ENCODE data around the gene CNTNAP2. TPM values are rescaled to one million over a fixed set of nuclear protein-coding genes. Genes with fewer than 3 reads are reported as not detected.

The CNTNAP2 gene
- total and polyA plus RNA-seq, 3 donors from 2014 or later: 4.3 to 6.1 (median 4.4) TPM

GRCh38 chr7:146405737-146406136 is 289.1 kb downstream of the CNTNAP2 start:
- Histone ChIP-seq H3K4me3 (no peak overlapping the region), H3K36me3 (ENCODE audit: low read depth, missing control alignments) (no peaks in the 10 kb centered on the region), H3K9me3 (no peaks in the 10 kb centered on the region), H3K27ac (no peak overlapping the region), H3K27me3 (no peaks in the 10 kb centered on the region), H3K4me1 (no peaks in the 10 kb centered on the region)
- 69 to 82% methylated on average over 1 of the region's 1 CpG for WGBS, 2 donors
- TF ChIP-seq POLR2A (IDR thresholded peaks at IDR 0.05) (no peak), CTCF (IDR thresholded peaks at IDR 0.05) (no peak)
- DNase-seq: no peak
- intact Hi-C loops (cut with DNase I; ENCODE audit: low total_unique reads): no loop called here

GRCh38 chr7:146411975-146412374 is 295.4 kb downstream of the CNTNAP2 start:
- Histone ChIP-seq H3K4me3 (no peak overlapping the region), H3K9me3 (no peaks in the 10 kb centered on the region), H3K4me1 (no peaks in the 10 kb centered on the region), H3K36me3 (ENCODE audit: low read depth, missing control alignments) (no peaks in the 10 kb centered on the region), H3K27ac (no peak overlapping the region), H3K27me3 (no peaks in the 10 kb centered on the region)
- no peak for DNase-seq
- no peak for TF ChIP-seq POLR2A (IDR thresholded peaks at IDR 0.05)
- TF ChIP-seq CTCF (IDR thresholded peaks at IDR 0.05): no peak
- intact Hi-C loops (cut with DNase I; ENCODE audit: low total_unique reads): no loop called here
- WGBS, 2 donors: 59 to 77% methylated on average over 4 to 7 of the region's 7 CpGs

DNA sequence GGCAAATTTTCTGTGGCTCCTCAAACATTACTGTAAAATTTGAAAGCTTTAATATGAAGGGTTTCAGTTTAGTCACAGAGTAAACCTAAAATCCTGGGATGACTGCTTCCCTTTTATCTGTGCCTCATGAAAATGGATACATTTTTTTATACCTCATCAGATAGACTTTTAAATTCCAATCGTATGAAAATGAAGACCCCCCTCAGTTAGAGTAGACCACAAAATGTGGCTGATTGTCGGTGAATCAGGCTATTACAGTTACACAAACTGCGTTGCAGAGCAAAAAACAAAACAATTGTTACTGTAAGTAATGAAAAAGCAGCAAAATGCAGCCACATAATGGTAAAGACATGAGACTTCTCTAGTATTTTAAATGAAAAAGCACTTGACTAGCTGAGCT is 296.2 kb downstream of the CNTNAP2 start:
- Histone ChIP-seq H3K9me3 (no peaks in the 10 kb centered on the region), H3K27me3 (no peaks in the 10 kb centered on the region), H3K4me3 (no peak overlapping the region), H3K36me3 (ENCODE audit: low read depth, missing control alignments) (no peaks in the 10 kb centered on the region), H3K4me1 (no peaks in the 10 kb centered on the region), H3K27ac (no peak overlapping the region)
- intact Hi-C loops (cut with DNase I; ENCODE audit: low total_unique reads): no loop called here
- DNase-seq: no peak
- 69 to 73% methylated on average over 3 of the region's 3 CpGs for WGBS, 2 donors
- TF ChIP-seq POLR2A (IDR thresholded peaks at IDR 0.05): no peak
- TF ChIP-seq CTCF (IDR thresholded peaks at IDR 0.05): no peak

GRCh38 chr7:146414373-146414772 is 297.8 kb downstream of the CNTNAP2 start:
- no peak for TF ChIP-seq POLR2A (IDR thresholded peaks at IDR 0.05)
- TF ChIP-seq CTCF (IDR thresholded peaks at IDR 0.05): no peak
- no peaks in the 10 kb centered on the region for H3K9me3 ChIP-seq
- H3K36me3 ChIP-seq (ENCODE audit: low read depth, missing control alignments): no peaks in the 10 kb centered on the region
- WGBS, 2 donors: 67% methylated on average over 2 of the region's 2 CpGs
- intact Hi-C loops (cut with DNase I; ENCODE audit: low total_unique reads): no loop called here
- no peak overlapping the region for H3K27ac ChIP-seq
- no peak overlapping the region for H3K4me3 ChIP-seq
- no peaks in the 10 kb centered on the region for H3K27me3 ChIP-seq
- DNase-seq: no peak
- H3K4me1 ChIP-seq: no peaks in the 10 kb centered on the region

DNA sequence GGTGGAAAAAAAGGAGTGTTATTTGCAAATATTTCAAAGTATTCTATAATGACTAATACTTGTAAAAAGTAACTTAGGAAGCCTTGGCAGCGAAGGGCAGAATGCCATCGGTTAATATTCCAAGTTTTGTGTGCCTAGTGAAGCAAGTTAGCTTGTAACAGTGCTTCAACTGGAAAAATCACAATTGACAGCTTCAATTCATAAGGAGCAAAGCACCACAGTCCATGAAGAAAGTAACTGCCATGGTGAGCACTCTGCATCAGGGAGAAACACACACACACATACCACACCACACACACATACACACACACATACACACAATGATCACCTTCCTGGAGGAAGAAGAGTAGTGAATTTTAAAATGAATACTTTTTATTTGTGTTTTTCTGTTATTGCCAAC is 298.3 kb downstream of the CNTNAP2 start:
- Histone ChIP-seq H3K27me3 (no peaks in the 10 kb centered on the region), H3K4me1 (no peaks in the 10 kb centered on the region), H3K4me3 (no peak overlapping the region), H3K36me3 (ENCODE audit: low read depth, missing control alignments) (no peaks in the 10 kb centered on the region), H3K9me3 (no peaks in the 10 kb centered on the region), H3K27ac (no peak overlapping the region)
- intact Hi-C loops (cut with DNase I; ENCODE audit: low total_unique reads): no loop called here
- 88 to 91% methylated on average over 2 of the region's 2 CpGs for WGBS, 2 donors
- TF ChIP-seq CTCF (IDR thresholded peaks at IDR 0.05) (no peak), POLR2A (IDR thresholded peaks at IDR 0.05) (no peak)
- DNase-seq: no peak

Measured in testis (tissue), 3 donors.